GM12801 (cell line): Measurements from ENCODE around the gene VWA2.

Source experiments
- TF ChIP-seq, protein P1 (sequence below): IDR thresholded peaks from one replicate; pipeline ENCODE4 v1.5.1; 2011; ENCODE audit warnings: control low read depth; ENCODE audit not compliant: insufficient read length; ENCODE audit errors: extremely low read depth

VWA2 gene

DNA sequence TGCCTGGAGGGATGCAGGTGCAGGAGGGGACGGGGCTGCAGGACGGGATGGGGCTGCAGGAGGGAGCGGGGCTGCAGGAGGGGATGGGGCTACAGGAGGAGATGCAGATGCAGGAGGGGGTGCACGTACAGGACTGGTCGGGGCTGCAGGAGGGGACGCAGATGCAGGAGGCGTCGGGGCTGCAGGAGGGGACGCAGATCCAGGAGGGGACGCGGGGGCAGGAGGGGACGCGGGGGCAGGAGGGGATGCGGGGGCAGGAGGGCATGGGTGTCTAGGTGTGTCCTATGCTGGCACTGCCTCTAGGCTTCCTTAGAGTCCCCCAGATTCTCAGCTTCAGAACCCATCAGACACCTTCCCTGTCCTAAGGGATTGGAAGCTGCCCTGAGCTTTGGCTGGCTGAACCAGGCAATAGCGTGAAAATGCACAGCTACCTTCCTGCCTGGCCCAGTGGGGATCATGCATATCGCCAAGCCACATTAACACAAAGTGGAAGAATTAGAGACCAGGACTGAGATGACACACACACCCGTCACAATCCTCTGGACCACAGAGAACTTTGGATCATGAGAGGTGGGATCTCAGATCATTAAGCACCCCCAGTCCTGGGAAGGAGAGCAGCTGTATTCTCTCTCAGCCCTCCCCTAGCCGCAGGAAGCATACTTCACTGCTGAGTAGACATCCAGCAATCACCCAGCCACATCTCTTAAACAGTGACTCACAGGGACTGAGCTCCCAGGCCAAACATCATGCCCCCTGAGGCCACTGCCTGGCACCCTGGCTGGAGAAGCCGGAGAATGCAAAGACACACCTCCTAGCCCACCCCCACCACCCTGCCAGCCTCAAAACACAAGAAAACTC, 67.3 kb downstream of the VWA2 start:
- TF ChIP-seq, protein P1, sequence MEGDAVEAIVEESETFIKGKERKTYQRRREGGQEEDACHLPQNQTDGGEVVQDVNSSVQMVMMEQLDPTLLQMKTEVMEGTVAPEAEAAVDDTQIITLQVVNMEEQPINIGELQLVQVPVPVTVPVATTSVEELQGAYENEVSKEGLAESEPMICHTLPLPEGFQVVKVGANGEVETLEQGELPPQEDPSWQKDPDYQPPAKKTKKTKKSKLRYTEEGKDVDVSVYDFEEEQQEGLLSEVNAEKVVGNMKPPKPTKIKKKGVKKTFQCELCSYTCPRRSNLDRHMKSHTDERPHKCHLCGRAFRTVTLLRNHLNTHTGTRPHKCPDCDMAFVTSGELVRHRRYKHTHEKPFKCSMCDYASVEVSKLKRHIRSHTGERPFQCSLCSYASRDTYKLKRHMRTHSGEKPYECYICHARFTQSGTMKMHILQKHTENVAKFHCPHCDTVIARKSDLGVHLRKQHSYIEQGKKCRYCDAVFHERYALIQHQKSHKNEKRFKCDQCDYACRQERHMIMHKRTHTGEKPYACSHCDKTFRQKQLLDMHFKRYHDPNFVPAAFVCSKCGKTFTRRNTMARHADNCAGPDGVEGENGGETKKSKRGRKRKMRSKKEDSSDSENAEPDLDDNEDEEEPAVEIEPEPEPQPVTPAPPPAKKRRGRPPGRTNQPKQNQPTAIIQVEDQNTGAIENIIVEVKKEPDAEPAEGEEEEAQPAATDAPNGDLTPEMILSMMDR, result no peak

DNA sequence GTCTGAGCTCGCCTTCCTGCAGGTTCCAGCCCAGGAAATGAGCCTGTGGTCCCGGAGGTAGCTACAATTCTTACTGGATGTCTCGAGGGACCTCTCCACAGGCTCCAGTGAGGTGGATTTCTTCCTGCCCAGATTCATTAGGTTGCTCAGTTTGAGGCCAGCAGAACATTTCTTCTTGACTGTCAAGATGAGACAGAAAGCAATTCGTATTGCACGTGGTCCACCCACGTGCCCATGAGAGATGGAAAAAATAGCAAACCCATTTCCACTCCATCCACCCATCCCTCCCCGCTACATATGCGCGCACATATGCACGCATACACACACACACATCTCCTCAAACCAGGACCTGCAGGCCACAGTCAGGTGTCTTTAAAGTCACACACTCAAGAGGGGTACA, 68.7 kb downstream of the VWA2 start:
- TF ChIP-seq, protein P1, result no peak

- TF ChIP-seq, protein P1, result no peak
These were observed 69.7 kb downstream of the VWA2 start for GRCh38 chr10:114308531-114309363.

DNA sequence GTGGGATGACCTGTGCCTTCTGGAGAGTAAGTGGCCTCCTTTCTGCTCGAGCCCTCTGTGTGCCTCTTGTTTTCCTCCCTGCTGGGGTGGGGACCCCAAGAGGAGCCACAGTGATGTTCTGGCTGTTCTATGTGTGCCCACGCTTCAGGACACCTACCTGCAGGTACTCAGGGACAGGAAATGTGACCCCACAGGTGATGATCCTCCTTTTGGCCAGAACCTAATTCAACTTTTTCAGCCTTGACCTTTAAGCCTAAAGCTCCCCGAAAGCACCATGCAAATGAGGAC, 70.3 kb downstream of the VWA2 start:
- TF ChIP-seq, protein P1, result no peak

- TF ChIP-seq, protein P1, result no peak
These were observed 71.3 kb downstream of the VWA2 start for GRCh38 chr10:114310346-114310745.

DNA sequence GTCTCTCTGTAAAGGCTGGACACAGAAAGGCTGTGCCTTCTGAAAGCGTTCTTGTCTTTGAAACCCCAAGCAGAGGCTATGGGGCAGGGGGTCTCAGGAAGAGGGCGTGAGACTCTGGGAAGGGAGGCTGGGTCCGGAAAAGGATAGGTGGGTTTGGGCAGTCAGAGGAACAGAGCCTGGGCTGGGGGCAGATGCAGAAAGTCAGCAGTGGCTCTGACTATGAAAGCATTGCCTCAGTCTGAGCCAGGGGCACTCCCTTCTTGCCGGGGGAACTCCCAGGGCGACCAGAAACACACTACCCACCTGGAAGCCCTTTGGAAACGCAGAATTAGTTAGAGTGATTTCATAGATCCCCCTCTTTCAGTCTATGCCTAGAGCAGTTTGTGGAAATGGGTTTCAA, 72.0 kb downstream of the VWA2 start:
- TF ChIP-seq, protein P1, result no peak

- TF ChIP-seq, protein P1, result no peak
These were observed 72.6 kb downstream of the VWA2 start for GRCh38 chr10:114311496-114312209.
